Colonic mucosa (tissue), 4 donors: ENCODE results near the gene FHIT. TPM values are rescaled to one million over a fixed set of nuclear protein-coding genes. Genes with fewer than 3 reads are reported as not detected.
"Not testable (repeated sequence)": the region's sequence is repeated elsewhere in the genome, so short reads cannot be mapped to it uniquely, and the experiment has no call there.

Experiments
- DNase-seq: peaks from one replicate; pipeline ENCODE4 v3.0.0-alpha.2; 2020
- H3K27ac ChIP-seq: fragments of 200-600 bp; one replicate; pipeline ENCODE4 v1.8.0; 2021
- H3K27me3 ChIP-seq: fragments of 200-600 bp; one replicate; pipeline ENCODE4 v1.8.0; 2021
- H3K36me3 ChIP-seq: fragments of 200-600 bp; one replicate; pipeline ENCODE4 v1.8.0; 2021
- H3K4me1 ChIP-seq: fragments of 200-600 bp; one replicate; pipeline ENCODE4 v1.8.0; 2021; ENCODE audit warnings: mild to moderate bottlenecking
- H3K4me3 ChIP-seq: fragments of 200-600 bp; one replicate; pipeline ENCODE4 v1.8.0; 2021
- H3K9ac ChIP-seq, 2 donors: one replicate each; pipeline ENCODE4 v1.7.0; 2013; ENCODE audit warnings: control low read depth in 2 of 2, low read depth in 2 of 2, low read length in 2 of 2
- H3K9me3 ChIP-seq: fragments of 200-600 bp; one replicate; pipeline ENCODE4 v1.8.0; 2021
- intact Hi-C: fragments of 100-400 bp; cut with DNase I; formaldehyde crosslinking; loops from one replicate; pipeline ENCODE4 v1.14.1; 2022
- total RNA-seq, 2 donors: library from RNA; stranded (reverse); fragmentation: NEBNext Ultra II Directional in 1 of 2; extraction: Animal tissue kit (Norgen Biotek cat#: 25700) in 1 of 2; gene quantifications; one replicate each; pipeline ENCODE4 v1.2.1, GENCODE V29; 2021
- TF ChIP-seq, protein P1 (sequence below): fragments of 200-600 bp; IDR thresholded peaks from one replicate; pipeline ENCODE4 v1.8.0; 2022; ENCODE audit warnings: antibody characterized with exemption, mild to moderate bottlenecking
- donor health status: healthy.
- donor health status: DM: no; HTN: no; CAD: no.
- donor health status: DM: no; HTN: no; CAD: no.

Gene FHIT
- total RNA-seq, 2 donors from 2014 or later, result 7.7 to 9.4 TPM

DNA sequence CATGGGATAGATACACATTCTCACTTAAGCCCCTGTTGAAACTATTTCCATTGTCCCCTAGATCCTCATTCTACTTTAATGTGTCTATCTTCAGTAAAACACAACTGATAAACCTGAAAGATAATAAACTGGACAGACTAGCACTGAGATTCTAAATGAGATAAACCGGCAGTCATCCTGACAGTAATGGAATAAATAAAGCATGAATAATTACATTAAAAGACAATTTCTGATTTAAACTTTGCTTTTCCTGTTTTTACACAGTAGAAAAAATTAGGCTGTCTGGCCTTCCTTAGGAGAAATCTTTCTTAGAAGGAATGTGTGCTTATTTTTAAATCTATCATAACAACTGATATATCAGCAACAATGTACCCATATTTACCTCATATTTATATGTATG is 232.4 kb downstream of the FHIT start:
- intact Hi-C loops, result no loop called here
- Histone ChIP-seq H3K4me3 (no peak overlapping the region), H3K36me3 (no peaks in the 10 kb centered on the region), H3K27ac (no peak overlapping the region), H3K4me1 (no peaks in the 10 kb centered on the region), H3K9ac (no peak overlapping the region), H3K9me3 (no peaks in the 10 kb centered on the region), H3K27me3 (no peaks in the 10 kb centered on the region)
- DNase-seq, result no peak
- TF ChIP-seq, protein P1, sequence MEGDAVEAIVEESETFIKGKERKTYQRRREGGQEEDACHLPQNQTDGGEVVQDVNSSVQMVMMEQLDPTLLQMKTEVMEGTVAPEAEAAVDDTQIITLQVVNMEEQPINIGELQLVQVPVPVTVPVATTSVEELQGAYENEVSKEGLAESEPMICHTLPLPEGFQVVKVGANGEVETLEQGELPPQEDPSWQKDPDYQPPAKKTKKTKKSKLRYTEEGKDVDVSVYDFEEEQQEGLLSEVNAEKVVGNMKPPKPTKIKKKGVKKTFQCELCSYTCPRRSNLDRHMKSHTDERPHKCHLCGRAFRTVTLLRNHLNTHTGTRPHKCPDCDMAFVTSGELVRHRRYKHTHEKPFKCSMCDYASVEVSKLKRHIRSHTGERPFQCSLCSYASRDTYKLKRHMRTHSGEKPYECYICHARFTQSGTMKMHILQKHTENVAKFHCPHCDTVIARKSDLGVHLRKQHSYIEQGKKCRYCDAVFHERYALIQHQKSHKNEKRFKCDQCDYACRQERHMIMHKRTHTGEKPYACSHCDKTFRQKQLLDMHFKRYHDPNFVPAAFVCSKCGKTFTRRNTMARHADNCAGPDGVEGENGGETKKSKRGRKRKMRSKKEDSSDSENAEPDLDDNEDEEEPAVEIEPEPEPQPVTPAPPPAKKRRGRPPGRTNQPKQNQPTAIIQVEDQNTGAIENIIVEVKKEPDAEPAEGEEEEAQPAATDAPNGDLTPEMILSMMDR, result no peak

- H3K4me1 ChIP-seq, H3K27ac ChIP-seq, H3K27me3 ChIP-seq, H3K9me3 ChIP-seq, H3K36me3 ChIP-seq, H3K4me3 ChIP-seq, H3K9ac ChIP-seq, intact Hi-C loops, DNase-seq: not testable (repeated sequence)
Observed at GRCh38 chr3:61017028-61017427, 234.2 kb downstream of the FHIT start.

DNA sequence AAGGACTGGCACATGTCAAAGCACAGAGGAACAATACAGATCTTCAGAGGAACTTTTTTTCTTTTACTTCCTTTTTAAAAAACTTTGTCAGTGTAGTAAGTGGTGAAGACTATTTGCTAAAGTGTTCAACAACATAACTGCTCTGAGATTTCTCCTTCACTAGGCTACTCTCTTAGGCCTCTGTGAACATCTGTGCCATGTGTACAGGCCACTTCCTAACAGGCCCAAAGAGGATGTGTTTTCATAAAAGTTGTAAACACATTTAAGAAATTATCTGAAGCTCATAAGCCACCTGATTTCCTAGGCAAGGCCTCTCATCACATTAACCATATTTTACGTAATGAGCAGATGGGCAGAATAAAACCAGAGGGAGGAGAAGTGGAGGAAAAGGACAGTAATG is 235.4 kb downstream of the FHIT start:
- Histone ChIP-seq H3K36me3 (no peaks in the 10 kb centered on the region), H3K9ac (no peak overlapping the region), H3K27ac (no peak overlapping the region), H3K9me3 (no peaks in the 10 kb centered on the region), H3K4me1 (no peaks in the 10 kb centered on the region), H3K4me3 (no peak overlapping the region), H3K27me3 (no peaks in the 10 kb centered on the region)
- intact Hi-C loops, result no loop called here
- TF ChIP-seq, protein P1, result no peak
- DNase-seq, result no peak

GRCh38 chr3:61015408-61015807 is 235.8 kb downstream of the FHIT start:
- Histone ChIP-seq H3K4me3 (no peak overlapping the region), H3K9me3 (no peaks in the 10 kb centered on the region), H3K4me1 (no peaks in the 10 kb centered on the region), H3K36me3 (no peaks in the 10 kb centered on the region), H3K27me3 (no peaks in the 10 kb centered on the region), H3K27ac (no peak overlapping the region), H3K9ac (no peak overlapping the region)
- TF ChIP-seq, protein P1, result no peak
- intact Hi-C loops, result no loop called here
- DNase-seq, result no peak

DNA sequence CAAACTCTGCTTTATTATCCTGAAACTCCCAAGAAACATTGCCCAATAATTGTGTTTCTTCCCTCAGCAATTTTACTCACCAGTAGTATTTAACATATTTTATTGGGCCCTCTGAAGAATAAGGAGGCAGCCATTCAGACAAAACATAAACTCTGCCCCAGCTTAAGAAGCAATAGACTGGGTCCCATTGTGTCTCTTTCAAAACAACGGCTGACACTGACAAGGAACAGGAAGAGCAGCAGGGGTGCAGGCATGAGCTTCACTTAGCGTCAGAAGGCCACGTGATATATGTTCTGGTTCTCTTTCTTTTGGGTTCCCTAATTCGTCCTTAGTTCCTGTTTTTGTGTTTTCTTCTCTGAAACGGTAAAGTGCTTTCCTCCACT is 242.3 kb downstream of the FHIT start:
- no peak for DNase-seq
- Histone ChIP-seq H3K9ac (no peak overlapping the region), H3K9me3 (no peaks in the 10 kb centered on the region), H3K4me1 (no peaks in the 10 kb centered on the region), H3K27me3 (no peaks in the 10 kb centered on the region), H3K36me3 (no peaks in the 10 kb centered on the region), H3K4me3 (no peak overlapping the region), H3K27ac (no peak overlapping the region)
- TF ChIP-seq, protein P1, result no peak
- intact Hi-C loops, result no loop called here

DNA sequence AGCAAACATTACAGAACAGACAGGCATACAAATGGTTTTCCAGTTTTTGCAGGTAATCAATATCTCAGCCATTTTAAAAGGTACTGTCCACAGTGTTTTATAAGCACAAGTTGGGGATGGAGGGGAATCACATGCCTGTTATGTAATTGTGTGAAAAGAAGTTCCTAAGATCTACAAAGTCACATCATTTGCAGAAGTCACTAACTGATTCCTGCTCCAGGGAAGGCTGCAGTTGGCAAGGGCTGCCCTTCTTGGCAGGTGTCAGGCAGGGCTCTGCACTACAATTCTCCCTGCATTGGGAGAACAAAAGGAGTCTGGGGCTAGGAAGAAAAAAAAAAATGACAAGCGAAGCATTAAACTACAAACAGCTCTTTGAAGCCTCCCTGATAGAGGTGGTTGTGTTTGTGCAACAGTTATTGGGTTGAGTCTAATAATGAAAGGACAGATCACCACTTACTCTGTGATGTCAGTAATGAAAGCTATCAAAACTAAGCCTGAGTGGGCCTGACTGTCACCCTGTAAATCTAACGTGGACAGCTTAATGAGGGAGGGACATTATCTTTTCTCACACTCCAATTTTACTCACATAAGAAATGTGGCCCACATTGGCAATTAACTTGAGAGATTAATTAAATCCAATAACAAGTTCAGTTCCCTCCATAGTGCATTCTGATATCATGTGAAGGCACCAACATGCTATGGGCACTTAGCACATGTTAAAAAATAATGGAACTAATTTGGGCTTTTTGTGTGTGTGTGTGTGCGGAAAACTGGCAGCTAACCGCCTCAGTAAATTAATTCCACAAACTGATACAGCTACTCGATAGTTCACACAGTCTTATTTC is 242.9 kb downstream of the FHIT start:
- TF ChIP-seq, protein P1, result no peak
- Histone ChIP-seq H3K4me1 (no peaks in the 10 kb centered on the region), H3K27me3 (no peaks in the 10 kb centered on the region), H3K9me3 (no peaks in the 10 kb centered on the region), H3K9ac (no peak overlapping the region), H3K4me3 (no peak overlapping the region), H3K27ac (no peak overlapping the region), H3K36me3 (no peaks in the 10 kb centered on the region)
- DNase-seq, result no peak
- intact Hi-C loops, result no loop called here
